ENCODE measurements around the gene KRTAP10-12.
"Not testable (repeated sequence)": the region's sequence is repeated elsewhere in the genome, so short reads cannot be mapped to it uniquely, and the experiment has no call there.

The KRTAP10-12 gene
- 0 reads per million in 3 donors for total RNA-seq

GRCh38 chr21:44697172-44697810 is at the start of gene KRTAP10-12:
Gene KRTAP10-12, plus strand, starts transcription at chr21:44697172. Its CDS starts 30 bp downstream, at chr21:44697202.
- H3K4me3 ChIP-seq (ENCODE audit: insufficient read depth, low read depth, low read length, poor library complexity, severe bottlenecking); H3K4me1 ChIP-seq (ENCODE audit: control insufficient read depth, insufficient read depth, low read length, poor library complexity, severe bottlenecking); H3K9me3 ChIP-seq (ENCODE audit: control insufficient read depth, low read length); H3K36me3 ChIP-seq (ENCODE audit: control insufficient read depth, insufficient read depth, low read length); DNase-seq; H3K27ac ChIP-seq (ENCODE audit: insufficient read depth, low read length, poor library complexity, severe bottlenecking): not testable (repeated sequence)
- peaks cover 15% of the 10 kb centered on the region for H3K27me3 ChIP-seq (replicated peaks; ENCODE audit: control insufficient read depth, insufficient read depth, low read length, poor library complexity, severe bottlenecking)

GRCh38 chr21:44647222-44647552 is 49.8 kb upstream of the KRTAP10-12 start:
- DNase-seq, result no peak
- no peaks in the 10 kb centered on the region for H3K4me1 ChIP-seq (ENCODE audit: control insufficient read depth, insufficient read depth, low read length, poor library complexity, severe bottlenecking)
- H3K9me3 ChIP-seq (ENCODE audit: control insufficient read depth, low read length), result no peaks in the 10 kb centered on the region
- H3K36me3 ChIP-seq (ENCODE audit: control insufficient read depth, insufficient read depth, low read length), result no peaks in the 10 kb centered on the region
- H3K27me3 ChIP-seq (replicated peaks; ENCODE audit: control insufficient read depth, insufficient read depth, low read length, poor library complexity, severe bottlenecking), result no peaks in the 10 kb centered on the region
- H3K4me3 ChIP-seq (ENCODE audit: insufficient read depth, low read depth, low read length, poor library complexity, severe bottlenecking), result no peak overlapping the region
- H3K27ac ChIP-seq (ENCODE audit: insufficient read depth, low read length, poor library complexity, severe bottlenecking), result no peak overlapping the region

- no peaks in the 10 kb centered on the region for H3K9me3 ChIP-seq (ENCODE audit: control insufficient read depth, low read length)
- no peak for DNase-seq
- H3K4me1 ChIP-seq (ENCODE audit: control insufficient read depth, insufficient read depth, low read length, poor library complexity, severe bottlenecking), result peaks cover 3% of the 10 kb centered on the region
- H3K27me3 ChIP-seq (replicated peaks; ENCODE audit: control insufficient read depth, insufficient read depth, low read length, poor library complexity, severe bottlenecking), result no peaks in the 10 kb centered on the region
- no peak overlapping the region for H3K27ac ChIP-seq (ENCODE audit: insufficient read depth, low read length, poor library complexity, severe bottlenecking)
- no peak overlapping the region for H3K4me3 ChIP-seq (ENCODE audit: insufficient read depth, low read depth, low read length, poor library complexity, severe bottlenecking)
- no peaks in the 10 kb centered on the region for H3K36me3 ChIP-seq (ENCODE audit: control insufficient read depth, insufficient read depth, low read length)
These were observed 48.2 kb upstream of the KRTAP10-12 start for GRCh38 chr21:44648557-44649311.

- H3K9me3 ChIP-seq (ENCODE audit: control insufficient read depth, low read length), result no peaks in the 10 kb centered on the region
- H3K4me3 ChIP-seq (ENCODE audit: insufficient read depth, low read depth, low read length, poor library complexity, severe bottlenecking), result no peak overlapping the region
These were observed 47.4 kb upstream of the KRTAP10-12 start for GRCh38 chr21:44649521-44650100.

GRCh38 chr21:44650265-44650972 is 46.6 kb upstream of the KRTAP10-12 start:
- H3K27me3 ChIP-seq (replicated peaks; ENCODE audit: control insufficient read depth, insufficient read depth, low read length, poor library complexity, severe bottlenecking), result no peaks in the 10 kb centered on the region
- H3K9me3 ChIP-seq (ENCODE audit: control insufficient read depth, low read length), result no peaks in the 10 kb centered on the region
- no peak overlapping the region for H3K4me3 ChIP-seq (ENCODE audit: insufficient read depth, low read depth, low read length, poor library complexity, severe bottlenecking)
- H3K36me3 ChIP-seq (ENCODE audit: control insufficient read depth, insufficient read depth, low read length), result no peaks in the 10 kb centered on the region
- DNase-seq, result no peak
- no peak overlapping the region for H3K27ac ChIP-seq (ENCODE audit: insufficient read depth, low read length, poor library complexity, severe bottlenecking)
- peaks cover 17% of the 10 kb centered on the region for H3K4me1 ChIP-seq (ENCODE audit: control insufficient read depth, insufficient read depth, low read length, poor library complexity, severe bottlenecking)

More at GRCh38 chr21:44649521-44650100, 47.4 kb upstream of the KRTAP10-12 start:
- no peak overlapping the region for H3K27ac ChIP-seq (ENCODE audit: insufficient read depth, low read length, poor library complexity, severe bottlenecking)
- H3K27me3 ChIP-seq (replicated peaks; ENCODE audit: control insufficient read depth, insufficient read depth, low read length, poor library complexity, severe bottlenecking), result no peaks in the 10 kb centered on the region
- no peak for DNase-seq
- no peaks in the 10 kb centered on the region for H3K36me3 ChIP-seq (ENCODE audit: control insufficient read depth, insufficient read depth, low read length)
- peaks cover 12% of the 10 kb centered on the region for H3K4me1 ChIP-seq (ENCODE audit: control insufficient read depth, insufficient read depth, low read length, poor library complexity, severe bottlenecking)

- no peak for DNase-seq
- H3K36me3 ChIP-seq (ENCODE audit: control insufficient read depth, insufficient read depth, low read length), result no peaks in the 10 kb centered on the region
- no peak overlapping the region for H3K27ac ChIP-seq (ENCODE audit: insufficient read depth, low read length, poor library complexity, severe bottlenecking)
- H3K9me3 ChIP-seq (ENCODE audit: control insufficient read depth, low read length), result no peaks in the 10 kb centered on the region
- peaks cover 17% of the 10 kb centered on the region for H3K4me1 ChIP-seq (ENCODE audit: control insufficient read depth, insufficient read depth, low read length, poor library complexity, severe bottlenecking)
- no peak overlapping the region for H3K4me3 ChIP-seq (ENCODE audit: insufficient read depth, low read depth, low read length, poor library complexity, severe bottlenecking)
- no peaks in the 10 kb centered on the region for H3K27me3 ChIP-seq (replicated peaks; ENCODE audit: control insufficient read depth, insufficient read depth, low read length, poor library complexity, severe bottlenecking)
These were observed 45.8 kb upstream of the KRTAP10-12 start for GRCh38 chr21:44650973-44651675.

- Histone ChIP-seq H3K27ac (ENCODE audit: insufficient read depth, low read length, poor library complexity, severe bottlenecking) (no peak overlapping the region), H3K9me3 (ENCODE audit: control insufficient read depth, low read length) (no peaks in the 10 kb centered on the region), H3K27me3 (replicated peaks; ENCODE audit: control insufficient read depth, insufficient read depth, low read length, poor library complexity, severe bottlenecking) (no peaks in the 10 kb centered on the region), H3K36me3 (ENCODE audit: control insufficient read depth, insufficient read depth, low read length) (no peaks in the 10 kb centered on the region), H3K4me1 (ENCODE audit: control insufficient read depth, insufficient read depth, low read length, poor library complexity, severe bottlenecking) (peaks cover 30% of the 10 kb centered on the region), H3K4me3 (ENCODE audit: insufficient read depth, low read depth, low read length, poor library complexity, severe bottlenecking) (no peak overlapping the region)
- DNase-seq, result no peak
These were observed 43.8 kb upstream of the KRTAP10-12 start for GRCh38 chr21:44653123-44653522.

GRCh38 chr21:44653656-44654575 is 43.1 kb upstream of the KRTAP10-12 start:
- H3K27ac ChIP-seq (ENCODE audit: insufficient read depth, low read length, poor library complexity, severe bottlenecking), result peak overlapping the region; percentile 31
- no peaks in the 10 kb centered on the region for H3K9me3 ChIP-seq (ENCODE audit: control insufficient read depth, low read length)
- peaks cover 37% of the 10 kb centered on the region for H3K4me1 ChIP-seq (ENCODE audit: control insufficient read depth, insufficient read depth, low read length, poor library complexity, severe bottlenecking)
- H3K27me3 ChIP-seq (replicated peaks; ENCODE audit: control insufficient read depth, insufficient read depth, low read length, poor library complexity, severe bottlenecking), result no peaks in the 10 kb centered on the region
- no peak overlapping the region for H3K4me3 ChIP-seq (ENCODE audit: insufficient read depth, low read depth, low read length, poor library complexity, severe bottlenecking)
- no peaks in the 10 kb centered on the region for H3K36me3 ChIP-seq (ENCODE audit: control insufficient read depth, insufficient read depth, low read length)
- DNase-seq, result peak; percentile 59 to 70 (median 62)

Measured in effector memory CD4-positive, alpha-beta T cell (primary cell).